ENCODE results near the gene PRKD2.
A peak's percentile ranks its signal among the peaks of the same experiment; 100 is the strongest.
"Not testable (repeated sequence)": the region's sequence is repeated elsewhere in the genome, so short reads cannot be mapped to it uniquely, and the experiment has no call there.

Gene PRKD2

DNA sequence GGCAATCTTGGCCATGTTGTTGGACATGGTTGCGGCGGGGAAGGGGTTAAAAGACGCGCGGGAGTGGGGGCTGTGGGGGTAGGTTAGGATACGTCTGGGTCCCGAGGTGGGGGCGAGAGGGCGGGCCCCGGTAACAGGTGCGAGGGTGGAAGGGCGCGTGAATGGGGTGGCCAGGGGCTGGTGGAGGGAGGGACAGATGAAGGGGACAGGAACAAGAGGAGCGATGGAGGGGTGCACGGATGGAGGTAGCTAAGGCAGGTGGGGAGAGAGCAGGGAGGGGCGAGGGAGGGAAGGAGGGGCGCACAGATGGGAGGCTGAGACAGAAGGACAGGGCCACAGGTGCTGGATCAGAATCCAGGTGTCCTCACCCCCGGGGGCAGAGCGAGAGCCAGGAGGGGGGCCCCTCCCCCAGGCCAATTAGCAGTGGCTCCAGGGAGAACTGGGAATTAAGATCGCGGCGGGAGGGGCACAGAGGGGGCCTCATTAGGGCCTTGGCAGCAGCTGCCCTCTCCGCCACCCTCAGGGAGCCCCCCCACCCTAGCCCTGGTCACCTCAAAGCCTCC, 82.2 kb downstream of the PRKD2 start:
- FAIRE-seq, result no peak
- no peak for DNase-seq (ENCODE audit: low spot score)

DNA sequence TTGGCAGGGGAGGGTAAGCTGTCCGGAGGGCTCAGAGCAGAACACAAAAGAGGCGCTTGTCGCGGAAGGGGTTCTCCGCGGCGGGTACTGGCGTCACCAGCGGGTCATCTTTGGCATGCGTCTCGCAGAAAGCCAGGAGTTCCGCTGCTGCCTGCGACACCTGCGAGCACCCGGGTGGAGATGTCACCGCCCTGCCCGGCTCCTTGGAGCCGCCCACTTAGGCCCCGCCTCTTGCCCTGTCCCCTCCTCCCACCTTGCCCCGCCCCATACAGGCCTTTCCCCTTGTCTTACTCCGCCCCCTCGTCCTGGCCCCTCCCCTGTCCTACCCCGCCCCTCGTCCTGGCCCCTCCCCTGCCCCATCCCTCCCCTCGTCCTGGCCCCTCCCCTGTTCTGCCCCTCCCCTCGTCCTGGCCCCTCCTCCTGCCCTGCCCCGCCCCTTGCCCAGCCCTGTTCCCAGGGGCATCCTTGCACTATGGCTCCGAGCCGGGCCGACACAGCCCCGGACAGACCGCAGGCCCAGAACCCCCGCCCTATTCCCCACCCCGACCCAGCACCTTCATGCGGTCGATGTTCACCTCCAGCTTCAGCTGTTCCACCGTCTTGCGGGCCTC, 82.8 kb downstream of the PRKD2 start:
- FAIRE-seq, result peak; percentile 86

DNA sequence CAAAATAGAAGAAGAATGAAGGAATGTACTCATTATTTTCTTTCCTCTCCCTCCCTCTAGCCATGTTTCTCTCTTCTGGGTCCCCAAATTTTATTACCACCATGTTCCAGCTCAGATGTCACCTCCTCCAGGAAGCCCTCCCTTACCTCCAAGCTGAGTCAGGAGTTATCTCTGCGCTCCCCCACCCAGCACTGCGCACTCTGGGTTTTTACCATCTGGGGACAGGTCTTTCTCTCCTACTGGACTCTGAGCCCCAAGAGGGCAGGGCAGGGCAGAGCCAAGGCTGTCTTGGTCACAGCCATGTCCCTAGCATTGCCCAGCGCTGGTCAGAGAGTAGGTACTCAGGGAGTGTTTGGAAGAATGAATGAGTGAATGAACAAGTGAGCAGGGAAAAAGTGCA, 83.8 kb downstream of the PRKD2 start:
- DNase-seq (ENCODE audit: low spot score), result no peak
- FAIRE-seq, result no peak

More for the DNA sequence above, 82.8 kb downstream of the PRKD2 start:
- peak; percentile 85 for DNase-seq (ENCODE audit: low spot score)

DNA sequence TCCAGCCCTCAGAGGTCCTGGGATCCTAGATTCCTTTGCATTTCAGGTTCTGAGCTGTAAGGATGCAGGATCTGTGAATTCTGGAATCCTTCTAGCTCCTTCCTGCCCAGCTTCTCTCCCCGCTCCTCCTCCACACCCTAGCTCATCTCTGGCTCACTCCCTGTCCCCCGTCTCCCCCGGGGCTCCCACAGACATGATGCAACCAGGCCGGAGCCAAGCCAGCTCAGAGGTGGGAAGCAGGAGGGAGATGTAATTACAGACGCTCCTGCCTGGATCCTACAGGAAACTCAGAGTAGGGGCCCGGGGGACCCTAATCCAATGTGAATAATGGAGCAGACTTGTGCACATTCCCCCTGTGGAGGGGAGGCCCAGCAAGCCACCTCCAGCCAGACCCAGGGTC, 85.4 kb downstream of the PRKD2 start:
- no peak for FAIRE-seq
- no peak for DNase-seq (ENCODE audit: low spot score)

DNA sequence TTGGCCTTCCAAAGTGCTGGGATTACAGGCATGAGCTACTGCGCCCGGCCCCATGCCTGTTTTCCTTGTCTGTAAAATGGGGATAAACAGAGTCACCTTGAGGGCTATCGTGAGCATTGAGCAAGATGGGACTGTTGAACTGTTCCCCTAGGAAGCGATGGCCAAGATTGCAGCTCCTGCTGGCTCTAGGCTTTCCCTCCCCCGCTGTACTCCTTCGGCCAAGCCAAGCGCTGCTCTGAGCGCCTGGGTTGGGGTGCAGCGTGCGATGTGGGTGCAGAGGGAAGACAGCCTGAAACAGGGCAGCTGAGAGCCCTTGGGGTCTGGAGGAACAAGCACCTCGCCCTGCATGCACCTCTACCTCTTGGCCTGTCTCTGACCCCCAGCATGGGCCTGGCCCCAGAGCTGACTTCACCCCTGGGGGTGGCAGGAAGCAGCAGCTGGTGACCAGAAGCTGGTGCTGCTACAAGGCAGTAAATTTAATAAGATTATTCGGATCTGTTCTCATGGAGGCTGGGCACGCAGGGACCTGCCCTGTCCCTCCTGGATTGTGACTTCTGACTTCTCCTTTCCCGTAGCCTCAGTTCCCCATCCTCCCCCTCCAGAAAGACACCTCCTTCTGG, 86.2 kb downstream of the PRKD2 start:
- FAIRE-seq (no peak), DNase-seq (ENCODE audit: low spot score) (no peak)

DNA sequence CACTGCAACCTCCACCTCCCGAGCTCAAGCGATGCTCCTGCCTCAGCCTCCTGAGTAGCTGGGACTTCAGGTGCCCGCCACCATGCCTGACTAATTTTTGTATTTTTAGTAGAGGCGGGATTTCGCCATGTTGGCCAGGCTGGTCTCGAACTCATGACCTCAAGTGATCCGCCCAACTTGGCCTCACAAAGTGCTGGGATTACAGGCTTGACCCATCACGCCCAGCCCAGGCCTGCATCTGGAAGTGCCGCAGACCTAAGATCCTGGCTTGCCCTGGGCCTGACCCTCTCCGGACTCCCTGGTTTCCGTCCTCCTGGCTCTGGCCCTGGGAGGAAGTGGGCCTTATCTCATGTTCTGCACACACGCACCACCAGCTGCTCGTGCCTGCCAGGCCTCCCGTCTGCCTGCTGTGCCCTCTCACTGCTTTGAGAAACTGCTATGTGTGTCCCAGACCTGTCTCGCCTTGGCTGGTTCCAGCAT, 87.3 kb downstream of the PRKD2 start:
- FAIRE-seq, result no peak

DNA sequence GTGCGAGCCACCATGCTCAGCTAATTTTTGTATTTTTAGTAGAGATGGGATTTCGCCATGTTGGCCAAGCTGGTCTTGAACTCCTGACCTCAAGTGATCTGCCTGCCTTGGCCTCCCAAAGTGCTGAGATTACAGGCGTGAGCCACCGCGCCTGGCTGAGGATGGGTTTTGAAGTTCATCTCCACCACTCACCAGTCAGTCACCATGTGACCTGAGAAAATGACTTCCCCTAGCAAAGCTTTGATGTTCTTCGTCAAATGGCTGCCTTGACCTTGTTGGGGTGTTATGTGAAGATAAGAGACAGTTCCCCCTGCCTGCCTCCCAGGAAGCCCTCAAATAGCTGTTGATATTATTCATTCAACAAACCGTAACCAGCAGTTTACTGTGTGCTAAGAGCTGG, 87.9 kb downstream of the PRKD2 start:
- not testable (repeated sequence) for FAIRE-seq; DNase-seq (ENCODE audit: low spot score)

More for the DNA sequence above, 87.3 kb downstream of the PRKD2 start:
- no peak for DNase-seq (ENCODE audit: low spot score)

DNA sequence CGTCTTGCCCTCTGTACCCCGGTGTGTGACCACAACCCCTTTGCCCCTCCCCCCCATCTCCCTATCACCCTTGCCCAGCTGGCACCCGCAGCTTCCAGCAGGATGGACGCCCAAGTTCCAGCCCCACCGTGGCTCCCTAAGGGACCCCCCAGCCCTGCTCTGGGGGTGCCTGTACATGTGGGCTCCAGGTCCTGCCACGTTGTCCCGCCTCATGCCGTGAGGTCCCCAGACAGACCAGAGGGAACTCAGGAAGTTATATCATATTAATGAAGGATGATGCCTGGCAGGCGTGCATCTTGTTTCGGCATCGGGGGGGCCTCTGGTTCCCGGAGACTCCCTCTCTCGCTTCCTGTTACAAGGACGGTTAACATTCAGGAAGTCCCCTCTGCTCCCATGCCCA, 90.5 kb downstream of the PRKD2 start:
- FAIRE-seq (no peak), DNase-seq (ENCODE audit: low spot score) (no peak)

DNA sequence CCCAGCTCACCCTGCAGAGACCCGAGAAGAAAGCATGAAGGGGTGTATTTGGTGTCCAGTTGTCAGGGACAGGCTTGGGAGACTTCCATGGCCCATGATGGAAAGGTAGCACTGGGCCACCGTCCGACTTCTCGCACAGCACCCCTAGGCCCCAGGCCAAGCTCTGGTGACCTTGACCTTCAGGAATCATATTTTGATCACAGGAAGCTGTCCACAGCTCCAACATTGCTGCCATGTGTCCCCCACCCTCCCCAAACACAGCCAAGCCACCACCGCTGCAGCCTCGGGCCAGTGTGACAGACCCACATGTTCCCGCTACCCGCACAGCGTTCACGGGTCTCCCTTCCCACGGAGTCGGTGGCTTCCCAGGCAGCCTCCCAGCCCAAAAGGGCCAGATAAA, 91.2 kb downstream of the PRKD2 start:
- no peak for FAIRE-seq
- no peak for DNase-seq (ENCODE audit: low spot score)

DNA sequence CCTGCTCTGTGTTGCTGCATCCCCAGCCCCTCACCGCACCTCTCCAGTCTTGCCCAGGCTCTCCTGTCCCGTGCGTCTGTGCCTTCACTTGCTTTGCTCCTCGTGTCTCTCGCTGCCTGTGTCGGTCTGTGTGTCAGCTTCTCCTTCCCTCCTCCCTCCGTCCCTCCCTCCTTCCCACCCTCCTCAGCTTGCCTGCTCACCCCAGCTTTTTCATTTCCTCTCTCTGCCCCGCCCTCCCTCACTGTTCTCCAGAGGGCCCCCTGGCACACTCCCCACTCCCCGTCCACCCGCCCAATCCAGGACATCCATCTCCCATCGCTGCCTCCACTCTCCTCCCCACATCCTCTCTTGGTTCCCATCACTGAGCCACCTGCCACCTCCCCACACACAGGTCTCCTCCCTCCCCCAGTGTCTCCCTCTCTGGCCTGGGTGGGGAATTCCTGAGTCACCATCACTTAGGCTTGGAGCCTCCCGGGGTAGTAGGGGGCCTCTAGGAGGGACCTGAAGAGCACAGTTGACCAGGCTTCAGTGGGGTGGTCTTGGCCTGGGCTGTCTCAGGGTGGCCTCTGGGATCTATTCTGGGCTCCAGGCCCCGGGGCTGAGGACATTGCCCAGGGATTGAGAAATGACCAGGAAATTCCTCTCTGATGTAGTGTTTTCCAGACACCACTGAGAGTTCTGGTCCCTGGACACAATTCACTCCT, 91.8 kb downstream of the PRKD2 start, which contains the start of gene PTGIR:
TSS of gene PTGIR (minus strand) at position 132 of the 704 bp plus-strand sequence. CDS start 864 bp downstream, outside the sequence.
- DNase-seq (ENCODE audit: low spot score) (peak; percentile 63), FAIRE-seq (no peak)
